ENCODE measurements around the gene ATF7IP2.

Gene ATF7IP2

GRCh38 chr16:10386517-10387100 is 748 bp downstream of the ATF7IP2 start:
- H3K4me3 ChIP-seq (ENCODE audit: low read depth, low read length) = peak overlapping the region; percentile 66
- TF ChIP-seq CTCF (IDR thresholded peaks at IDR 0.05; ENCODE audit: borderline replicate concordance, insufficient read depth, low read depth, low read length) = no peak

- TF ChIP-seq CTCF (IDR thresholded peaks at IDR 0.05; ENCODE audit: borderline replicate concordance, insufficient read depth, low read depth, low read length) = no peak
- H3K4me3 ChIP-seq (ENCODE audit: low read depth, low read length) = peak overlapping the region; percentile 3
Observed at GRCh38 chr16:10387188-10387617, 1.3 kb downstream of the ATF7IP2 start.

GRCh38 chr16:10388988-10389387 is 3.1 kb downstream of the ATF7IP2 start:
- no peak overlapping the region for H3K4me3 ChIP-seq (ENCODE audit: low read depth, low read length)
- no peak for TF ChIP-seq CTCF (IDR thresholded peaks at IDR 0.05; ENCODE audit: borderline replicate concordance, insufficient read depth, low read depth, low read length)

DNA sequence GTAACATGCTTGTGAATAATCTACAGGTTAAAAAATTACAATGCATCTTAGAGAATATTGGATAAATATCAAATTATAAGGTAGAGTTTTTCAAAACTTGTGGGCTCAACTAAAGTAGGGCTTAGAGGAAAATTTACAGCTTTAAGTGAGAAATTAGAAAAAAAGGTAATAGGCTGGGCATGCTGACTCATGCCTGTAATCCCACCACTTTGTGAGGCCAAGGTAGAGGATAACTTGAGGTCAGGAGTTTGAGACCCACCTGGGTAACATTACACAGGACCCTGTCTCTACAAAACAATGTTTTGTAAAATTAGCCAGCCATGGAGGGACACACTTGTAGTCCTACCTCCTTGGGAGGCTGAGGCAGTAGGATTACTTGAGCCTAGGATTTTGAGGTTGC is 4.5 kb downstream of the ATF7IP2 start:
- no peak for TF ChIP-seq CTCF (IDR thresholded peaks at IDR 0.05; ENCODE audit: borderline replicate concordance, insufficient read depth, low read depth, low read length)
- no peak overlapping the region for H3K4me3 ChIP-seq (ENCODE audit: low read depth, low read length)

DNA sequence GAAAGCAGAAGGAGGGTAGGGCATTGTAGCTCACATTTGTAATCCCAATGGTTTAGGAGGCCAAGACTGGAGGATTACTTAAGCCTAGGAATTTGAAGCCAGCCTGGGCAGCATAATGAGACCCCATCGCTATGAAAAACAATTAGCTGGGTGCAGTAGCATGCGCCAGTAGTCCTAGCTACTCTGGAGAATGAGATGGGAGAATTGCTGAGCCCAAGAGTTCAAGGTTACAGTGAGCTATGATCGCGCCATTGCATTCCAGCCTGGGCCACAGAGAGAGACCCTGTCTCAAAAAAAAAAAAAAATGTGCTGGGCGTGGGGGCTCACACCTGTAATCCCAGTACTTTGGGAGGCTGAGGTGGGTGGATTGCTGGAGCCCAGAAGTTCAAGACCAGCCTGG is 5.0 kb downstream of the ATF7IP2 start:
- TF ChIP-seq CTCF (IDR thresholded peaks at IDR 0.05; ENCODE audit: borderline replicate concordance, insufficient read depth, low read depth, low read length) = no peak

GRCh38 chr16:10391339-10391738 is 5.5 kb downstream of the ATF7IP2 start:
- TF ChIP-seq CTCF (IDR thresholded peaks at IDR 0.05; ENCODE audit: borderline replicate concordance, insufficient read depth, low read depth, low read length) = no peak
- H3K4me3 ChIP-seq (ENCODE audit: low read depth, low read length) = no peak overlapping the region

More for the DNA sequence above, 5.0 kb downstream of the ATF7IP2 start:
- no peak overlapping the region for H3K4me3 ChIP-seq (ENCODE audit: low read depth, low read length)

DNA sequence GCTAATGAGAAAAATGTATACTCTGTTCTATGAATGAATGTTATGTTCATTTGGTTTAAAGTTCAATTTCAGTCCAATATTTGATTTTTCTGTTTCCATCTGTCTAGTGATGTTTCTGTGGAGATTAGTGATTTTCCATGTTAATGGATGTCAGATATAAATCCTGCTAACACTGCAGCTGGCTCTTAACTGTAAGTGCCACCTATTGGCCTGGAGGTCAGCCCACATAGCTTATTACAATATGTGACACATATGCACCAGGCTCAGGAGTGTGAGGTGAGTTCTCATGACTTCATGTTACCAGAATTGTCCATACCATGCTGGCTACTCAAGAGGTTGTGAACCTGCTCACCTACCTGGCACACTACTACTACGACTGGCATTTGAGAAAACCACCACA is 17.1 kb downstream of the ATF7IP2 start:
- H3K4me3 ChIP-seq (ENCODE audit: low read depth, low read length) = no peak overlapping the region
- TF ChIP-seq CTCF (IDR thresholded peaks at IDR 0.05; ENCODE audit: borderline replicate concordance, insufficient read depth, low read depth, low read length) = no peak
